Caki2 (cell line): ENCODE measurements around the gene ZNF487. TPM values are rescaled to one million over a fixed set of nuclear protein-coding genes. Genes with fewer than 3 reads are reported as not detected.
"Not testable (repeated sequence)": the region's sequence is repeated elsewhere in the genome, so short reads cannot be mapped to it uniquely, and the experiment has no call there.

Experiments used
- DNase-seq: peaks from one replicate; pipeline ENCODE4 v3.0.0-alpha.2; 2015; ENCODE audit warnings: low read depth
- in situ Hi-C: cut with HindIII; loops from 2 replicates; pipeline ENCODE4 v1.10.0; 2016; ENCODE audit warnings: low sequenced_read_pairs, low pct_unique_long_range_greater_than_20kb, mixed read lengths
- total RNA-seq: library from RNA; depleted of rRNA; stranded (reverse); fragments of >200 nt; shearing (Covaris generic); gene quantifications from 2 replicates; pipeline ENCODE4 v1.2.3, GENCODE V29; 2014; ENCODE audit warnings: low replicate concordance

Gene ZNF487
- total RNA-seq, 1 experiment from 2014 or later: 6.0 TPM

DNA sequence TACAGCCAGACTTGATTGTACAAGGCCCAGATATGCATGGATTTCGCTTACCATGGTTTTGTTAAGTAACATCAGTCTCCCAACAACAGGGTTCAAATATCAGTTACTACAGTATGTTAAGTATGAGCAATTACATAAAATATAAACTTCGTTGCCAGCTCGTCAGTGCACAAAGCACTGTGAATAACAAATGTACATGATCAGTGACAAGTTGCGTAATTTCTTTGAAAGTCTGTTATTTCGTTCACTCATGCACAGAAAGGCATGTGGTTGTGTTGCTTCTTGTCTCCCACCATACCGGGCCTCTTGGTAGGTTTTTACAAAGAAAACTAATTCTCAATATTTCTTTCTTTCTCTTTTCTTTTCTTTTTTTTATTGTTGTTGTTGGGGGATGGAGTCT is 12.5 kb upstream of the ZNF487 start:
- no peak for DNase-seq
- in situ Hi-C loops: no loop called here

DNA sequence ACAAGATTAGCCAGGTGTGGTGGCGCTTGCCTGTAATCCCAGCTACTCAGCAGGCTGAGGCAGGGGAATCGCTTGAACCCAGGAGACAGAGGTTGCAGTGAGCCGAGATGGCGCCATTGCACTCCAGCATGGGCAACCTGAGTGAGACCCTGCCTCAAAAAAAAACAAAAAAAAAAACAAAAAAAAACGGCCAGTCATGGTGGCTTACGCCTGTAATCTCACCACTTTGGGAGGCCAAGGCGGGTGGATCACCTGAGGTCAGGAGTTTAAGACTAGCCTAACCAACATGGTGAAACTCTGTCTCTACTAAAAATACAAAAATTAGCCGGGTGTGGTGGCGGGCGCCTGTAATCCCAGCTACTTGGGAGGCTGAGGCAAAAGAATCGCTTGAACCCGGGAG is 10.4 kb upstream of the ZNF487 start:
- in situ Hi-C loops, DNase-seq: not testable (repeated sequence)

DNA sequence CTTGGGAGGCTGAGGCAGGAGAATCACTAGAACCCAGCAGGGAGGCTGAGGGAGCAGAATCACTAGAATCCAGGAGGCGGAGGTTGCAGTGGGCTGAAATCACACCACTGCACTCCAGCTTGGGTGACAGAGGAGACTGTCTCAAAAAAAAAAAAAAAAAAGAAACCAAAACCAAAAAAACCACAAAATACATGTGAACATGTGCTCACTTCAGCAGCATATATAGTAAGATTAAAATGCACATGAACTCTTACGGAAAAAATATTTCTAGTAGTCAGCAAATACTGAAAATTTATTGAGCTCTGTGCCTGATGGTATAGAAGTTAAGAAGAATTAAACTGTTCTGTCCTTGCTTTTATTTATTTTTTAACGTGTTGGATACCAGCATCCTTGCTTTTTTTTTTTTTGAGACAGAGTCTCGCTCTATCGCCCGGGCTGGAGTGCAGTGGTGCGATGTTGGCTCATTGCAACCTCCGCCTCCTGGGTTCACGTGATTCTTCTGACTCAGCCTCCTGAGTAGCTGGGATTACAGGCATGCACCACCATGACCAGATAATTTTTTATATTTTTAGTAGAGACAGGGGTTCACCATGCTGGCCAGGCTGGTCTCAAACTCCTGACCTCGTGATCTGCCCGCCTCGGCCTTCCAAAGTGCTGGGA is 9.6 kb upstream of the ZNF487 start:
- in situ Hi-C loops: no loop called here
- DNase-seq: peak; percentile 43

DNA sequence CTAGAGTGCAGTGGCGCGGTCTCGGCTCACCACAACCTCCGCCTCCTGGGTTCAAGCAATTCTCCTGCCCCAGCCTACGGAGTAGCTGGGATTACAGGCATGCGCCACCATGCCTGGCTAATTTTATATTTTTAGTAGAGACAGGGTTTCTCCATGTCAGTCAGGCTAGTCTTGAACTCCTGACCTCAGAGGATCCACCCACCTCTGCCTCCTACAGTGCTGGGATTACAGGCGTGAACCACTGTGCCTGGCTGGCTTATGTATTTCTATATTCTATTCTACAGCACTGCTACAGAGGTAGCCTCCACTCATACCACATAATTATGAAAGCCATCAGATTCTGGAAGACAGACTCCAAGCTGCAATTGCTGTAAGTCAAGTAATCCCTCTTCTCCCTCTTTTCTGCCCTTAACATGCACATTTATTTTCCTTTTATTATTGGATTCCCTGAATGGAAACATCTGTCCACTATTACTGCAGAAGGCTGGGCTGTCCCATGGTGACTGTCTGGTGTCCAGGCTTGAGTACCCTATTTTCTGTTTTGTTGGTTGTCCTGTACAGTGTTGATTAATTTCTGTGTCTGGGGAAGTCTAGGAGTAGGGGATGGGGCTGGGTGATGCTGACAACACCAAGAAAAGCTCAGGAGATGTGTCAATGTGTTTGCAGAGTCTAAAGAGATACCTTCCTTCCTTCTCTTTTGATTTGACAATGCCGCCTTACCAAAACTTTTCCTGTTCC is 5.8 kb upstream of the ZNF487 start:
- DNase-seq: no peak
- in situ Hi-C loops: no loop called here

DNA sequence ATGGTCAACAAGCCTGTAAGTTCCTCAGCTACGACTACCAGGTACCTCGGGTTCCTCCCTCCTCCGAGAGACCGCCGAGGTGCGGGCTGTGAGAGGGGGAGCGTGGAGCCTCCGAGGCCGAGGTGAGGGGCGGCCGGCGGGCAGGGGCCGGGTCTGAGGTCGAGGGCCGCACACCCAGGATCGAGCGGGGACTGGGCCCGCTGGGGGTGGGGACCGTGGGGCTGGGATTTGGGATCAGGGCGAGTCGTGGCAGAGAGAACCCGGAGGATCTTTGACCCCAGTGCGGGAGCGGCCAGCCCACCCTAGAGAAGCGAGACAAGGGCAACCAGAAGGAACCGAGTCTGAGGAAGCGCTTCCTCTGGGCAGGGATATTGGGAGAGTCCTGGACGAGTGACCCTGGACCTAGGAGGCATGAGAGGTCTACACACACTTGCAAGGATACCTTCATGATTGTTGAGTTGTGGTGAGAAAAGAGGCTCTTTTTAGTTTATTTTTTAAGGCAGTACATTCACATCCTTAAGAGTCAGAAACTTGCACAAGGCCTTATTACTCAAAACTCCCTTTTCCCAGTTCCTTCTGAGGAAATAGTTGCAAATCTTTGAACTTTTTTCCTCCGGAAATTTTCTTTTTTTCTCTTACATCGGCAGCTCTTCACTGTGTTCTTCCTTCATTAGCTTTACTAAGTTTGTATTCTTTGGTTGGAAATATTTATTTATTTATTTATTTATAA is 395 bp downstream of the ZNF487 start:
- in situ Hi-C loops: no loop called here
- no peak for DNase-seq

DNA sequence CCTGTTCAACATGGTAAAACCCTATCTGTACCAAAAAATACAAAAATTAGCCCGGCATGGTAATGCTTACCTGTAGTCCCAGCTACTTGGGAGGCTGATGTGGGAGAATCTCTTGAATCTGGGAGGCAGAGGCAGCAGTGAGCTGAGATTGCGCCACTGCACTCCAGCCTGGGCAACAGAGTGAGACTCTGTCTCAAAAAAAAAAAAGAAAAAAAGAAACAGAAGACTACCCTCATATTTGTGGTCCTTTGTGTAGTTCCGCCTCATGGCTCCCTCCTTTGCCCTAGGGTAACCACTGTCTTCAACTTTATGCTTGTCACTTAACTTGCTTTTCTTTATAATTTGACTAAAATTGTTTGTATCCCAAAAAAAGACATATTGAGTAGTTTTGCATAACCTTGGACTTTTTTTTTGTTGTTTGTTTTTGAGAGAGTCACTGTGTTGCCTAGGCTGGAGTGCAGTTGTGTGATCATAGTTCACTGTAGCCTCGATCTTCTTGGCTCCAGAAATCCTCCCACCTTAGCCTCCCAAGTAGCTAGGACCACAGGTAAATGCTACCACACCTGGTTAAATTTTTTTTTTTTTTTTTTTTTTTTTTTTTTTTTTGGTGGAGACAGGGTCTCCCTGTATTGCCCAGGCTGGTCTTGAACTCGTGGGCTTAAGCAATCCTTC is 3.7 kb downstream of the ZNF487 start:
- no peak for DNase-seq
- in situ Hi-C loops: no loop called here

DNA sequence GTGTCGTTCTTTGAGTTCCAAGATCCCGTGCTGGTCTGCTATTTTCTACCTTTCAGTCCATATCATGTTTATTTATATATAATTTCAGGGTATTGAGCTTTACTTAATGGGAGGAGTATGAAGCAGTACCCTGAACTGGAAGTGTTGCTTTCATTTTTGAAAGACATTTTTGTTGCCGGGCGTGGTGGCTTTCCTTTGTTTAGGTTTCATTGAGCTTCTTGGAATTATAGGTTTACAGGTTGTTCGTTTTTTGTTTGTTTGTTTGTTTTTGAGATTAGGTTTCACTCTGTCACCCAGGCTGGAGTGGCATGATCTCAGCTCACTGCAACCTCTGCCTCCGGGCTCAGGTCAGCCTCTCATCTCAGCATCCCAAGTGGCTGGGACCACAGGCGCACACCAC is 7.4 kb downstream of the ZNF487 start:
- no peak for DNase-seq
- in situ Hi-C loops: no loop called here

DNA sequence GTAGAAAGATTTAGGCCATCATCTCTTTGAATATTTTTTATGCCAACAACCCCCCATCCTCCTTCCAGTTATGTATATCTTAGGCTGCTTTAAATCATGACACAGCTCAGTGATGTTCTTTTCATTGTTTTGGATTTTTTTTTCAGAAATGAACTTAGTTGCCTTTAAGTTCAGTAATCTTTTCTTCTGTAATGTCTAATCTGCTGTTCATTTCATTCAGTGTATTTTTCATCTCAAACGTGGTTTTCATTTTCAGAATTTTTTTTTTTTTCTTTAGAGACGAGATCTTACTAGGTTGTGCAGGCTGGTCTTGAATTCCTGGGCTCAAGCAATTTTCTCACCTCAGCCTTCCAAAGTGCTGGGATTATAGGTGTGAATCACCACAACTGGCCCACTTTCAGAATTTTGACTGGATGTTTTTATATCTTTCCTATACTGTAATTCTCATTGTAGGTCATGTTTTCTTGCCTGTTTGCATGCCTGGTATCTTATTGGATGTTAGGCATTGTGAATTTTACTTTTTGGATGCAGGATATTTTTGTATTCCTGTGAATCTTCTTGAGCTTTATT is 8.1 kb downstream of the ZNF487 start:
- in situ Hi-C loops: no loop called here
- no peak for DNase-seq

DNA sequence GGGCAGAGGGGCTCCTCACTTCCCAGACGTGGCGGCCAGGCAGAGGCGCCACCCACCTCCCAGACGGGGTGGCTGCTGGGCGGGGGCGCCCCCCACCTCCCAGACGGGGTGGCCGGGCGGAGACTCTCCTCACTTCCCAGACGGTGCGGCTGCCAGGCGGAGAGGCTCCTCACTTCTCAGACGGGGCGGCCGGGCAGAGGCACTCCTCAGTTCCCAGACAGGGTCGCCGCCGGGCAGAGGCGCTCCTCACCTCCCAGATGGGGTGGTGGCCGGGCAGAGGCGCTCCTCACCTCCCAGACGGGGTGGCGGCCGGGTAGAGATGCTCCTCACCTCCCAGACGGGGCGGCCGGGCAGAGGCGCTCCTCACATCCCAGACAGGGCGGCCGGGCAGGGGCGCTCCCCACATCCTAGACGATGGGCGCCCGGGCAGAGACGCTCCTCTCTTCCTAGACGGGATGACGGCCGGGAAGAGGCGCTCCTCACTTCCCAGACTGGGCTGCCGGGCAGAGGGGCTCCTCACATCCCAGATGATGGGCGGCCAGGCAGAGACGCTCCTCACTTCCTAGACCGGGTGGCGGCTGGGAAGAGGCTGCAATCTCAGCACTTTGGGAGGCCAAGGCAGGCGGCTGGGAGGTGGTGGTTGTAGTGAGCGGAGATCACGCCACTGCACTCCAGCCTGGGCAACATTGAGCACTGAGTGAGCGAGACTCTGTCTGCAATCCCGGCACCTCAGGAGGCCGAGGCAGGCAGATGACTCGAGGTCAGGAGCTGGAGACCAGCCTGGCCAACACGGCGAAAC is 9.5 kb downstream of the ZNF487 start:
- in situ Hi-C loops, DNase-seq: not testable (repeated sequence)

DNA sequence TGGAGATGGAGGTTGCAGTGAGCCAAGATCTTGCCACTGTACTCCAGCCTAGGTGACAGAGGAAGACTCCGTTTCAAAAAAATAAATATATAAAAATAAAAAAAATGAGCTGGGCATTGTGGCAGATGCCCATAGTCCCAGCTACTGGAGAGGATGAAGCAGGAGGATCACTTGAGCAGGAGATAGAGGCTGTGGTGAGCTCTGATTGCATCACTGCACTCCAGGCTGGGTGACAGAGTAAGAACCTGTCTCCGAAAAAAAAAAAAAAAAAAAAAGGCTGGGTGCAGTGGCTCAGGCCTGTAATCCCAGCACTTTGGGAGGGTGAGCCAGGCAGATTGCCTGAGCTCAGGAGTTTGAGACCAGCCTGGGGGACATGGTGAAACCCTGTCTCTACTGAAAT is 11.8 kb downstream of the ZNF487 start:
- DNase-seq: no peak
- in situ Hi-C loops: no loop called here

DNA sequence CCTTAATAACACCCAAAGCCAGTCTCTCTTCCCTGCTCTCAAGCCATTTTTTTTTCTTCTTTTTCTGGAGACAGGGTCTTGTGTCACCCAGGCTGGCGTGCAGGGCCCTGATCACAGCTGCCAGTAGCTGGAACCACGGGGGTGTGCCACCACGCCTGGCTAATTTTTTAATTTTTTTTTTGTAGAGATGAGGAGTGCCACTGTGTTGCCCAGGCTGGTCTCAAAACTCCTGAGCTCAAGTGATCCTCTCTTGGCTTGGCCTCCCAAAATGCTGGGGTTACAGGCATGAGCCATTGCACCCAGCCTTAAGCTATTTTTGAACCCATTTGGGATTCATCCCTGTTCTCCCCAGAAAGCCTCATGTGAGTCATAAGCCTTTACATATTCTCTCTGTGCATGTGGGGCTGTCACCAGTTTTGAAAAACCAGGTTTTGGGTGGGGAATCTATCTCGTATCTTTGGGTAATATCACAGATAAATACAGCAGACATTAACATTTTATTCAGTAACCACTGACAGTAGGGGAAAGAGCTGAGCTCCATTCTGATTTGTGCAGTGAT is 15.5 kb downstream of the ZNF487 start:
- no peak for DNase-seq
- in situ Hi-C loops: no loop called here

DNA sequence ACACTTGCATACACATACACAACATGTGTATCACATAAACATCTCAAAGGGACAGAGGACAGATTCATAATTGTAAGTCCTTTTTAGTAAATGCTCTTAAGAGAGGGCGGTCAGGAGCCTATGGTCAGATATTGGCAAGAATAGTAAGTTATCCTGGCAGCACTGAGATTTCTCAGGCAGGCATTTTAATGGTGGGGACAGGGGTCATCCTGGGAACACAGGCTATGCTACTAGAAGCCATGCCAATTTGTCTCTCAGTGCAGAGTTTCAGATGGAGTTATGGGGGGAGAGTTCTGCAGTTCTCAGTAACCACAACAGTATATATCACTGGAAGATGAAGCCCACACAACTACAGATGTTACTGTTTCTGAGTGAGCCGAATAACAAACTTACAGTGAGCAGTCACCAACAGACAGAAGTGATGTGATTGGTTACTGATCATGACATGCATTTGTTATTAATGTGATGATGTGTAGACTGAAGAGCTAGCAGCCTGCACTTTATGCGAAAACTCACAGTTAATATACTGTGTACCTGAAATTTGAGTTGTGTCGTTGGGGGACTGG is 16.4 kb downstream of the ZNF487 start:
- in situ Hi-C loops: no loop called here
- DNase-seq: no peak

DNA sequence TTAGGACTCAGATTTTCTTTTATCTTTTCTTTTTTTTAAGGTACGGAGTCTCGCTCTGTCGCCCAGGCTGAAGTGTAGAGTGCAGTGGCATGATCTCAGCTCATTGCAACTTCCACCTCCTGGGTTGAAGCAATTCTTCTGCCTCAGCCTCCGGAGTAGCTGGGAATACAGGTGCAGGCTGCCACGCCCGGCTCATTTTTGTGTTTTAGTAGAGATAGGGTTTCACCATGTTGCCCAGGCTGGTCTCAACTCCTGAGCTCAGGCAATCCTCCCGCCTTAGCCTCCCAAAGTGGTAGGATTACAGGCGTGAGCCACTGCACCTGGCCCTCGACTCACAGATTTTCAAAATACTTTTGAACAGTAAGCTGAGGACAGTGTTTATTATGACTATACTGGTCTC is 17.1 kb downstream of the ZNF487 start:
- DNase-seq, in situ Hi-C loops: not testable (repeated sequence)

DNA sequence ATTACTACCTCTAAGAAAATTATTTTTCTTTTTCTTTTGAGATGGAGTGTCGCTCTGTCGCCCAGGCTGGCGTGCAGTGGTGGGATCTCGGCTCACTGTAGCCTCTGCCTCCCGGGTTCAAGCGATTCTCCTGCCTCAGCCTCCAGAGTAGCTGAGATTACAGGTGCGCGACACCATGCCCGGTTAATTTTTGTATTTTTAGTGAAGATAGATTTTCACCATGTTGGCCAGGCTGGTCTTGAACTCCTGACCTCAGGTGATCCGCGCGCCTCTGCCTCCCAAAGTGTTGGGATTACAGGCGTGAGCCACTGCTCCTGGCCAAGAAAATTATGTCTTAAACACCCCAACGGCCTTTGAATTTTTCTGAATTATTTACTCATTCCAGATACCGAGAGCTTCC is 19.6 kb downstream of the ZNF487 start:
- in situ Hi-C loops, DNase-seq: not testable (repeated sequence)

DNA sequence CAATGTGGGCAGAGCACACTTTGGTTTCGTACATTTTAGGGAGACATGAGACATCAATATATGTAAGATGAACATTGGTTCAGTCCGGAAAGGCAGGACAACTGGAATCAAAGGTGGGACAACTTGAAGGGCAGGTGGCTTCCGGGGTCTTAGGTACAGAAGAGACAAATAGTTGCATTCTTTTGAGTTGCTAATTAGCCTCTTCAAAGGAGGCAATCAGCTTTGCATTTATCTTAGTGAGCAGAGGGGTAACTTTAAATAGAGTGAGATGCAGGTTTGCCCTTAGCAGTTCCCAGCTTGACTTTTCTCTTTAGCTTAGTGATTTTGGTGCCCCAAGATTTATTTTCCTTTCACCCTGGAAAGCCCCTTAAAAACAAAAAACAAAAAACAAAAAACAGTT is 21.3 kb downstream of the ZNF487 start:
- no peak for DNase-seq
- in situ Hi-C loops: no loop called here

DNA sequence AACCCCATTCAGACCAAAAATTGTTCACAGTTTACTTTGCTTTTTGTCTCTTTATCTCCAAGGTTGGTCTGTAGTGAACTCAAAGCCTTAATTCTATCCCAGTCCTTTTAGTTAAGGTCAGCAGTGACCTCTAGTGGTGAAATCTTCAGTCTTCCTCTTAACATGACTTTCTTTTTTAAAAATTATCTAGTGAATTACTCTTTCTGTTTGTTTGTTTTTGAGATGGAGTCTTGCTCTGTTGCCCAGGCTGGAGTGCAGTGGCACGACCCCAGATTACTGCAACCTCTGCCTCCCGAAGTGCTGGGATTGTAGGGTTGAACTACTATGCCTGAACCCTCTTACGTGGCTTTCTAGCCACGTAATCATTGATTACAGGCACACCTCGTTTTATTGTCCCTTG is 25.0 kb downstream of the ZNF487 start:
- DNase-seq: peak; percentile 73
- in situ Hi-C loops: no loop called here

DNA sequence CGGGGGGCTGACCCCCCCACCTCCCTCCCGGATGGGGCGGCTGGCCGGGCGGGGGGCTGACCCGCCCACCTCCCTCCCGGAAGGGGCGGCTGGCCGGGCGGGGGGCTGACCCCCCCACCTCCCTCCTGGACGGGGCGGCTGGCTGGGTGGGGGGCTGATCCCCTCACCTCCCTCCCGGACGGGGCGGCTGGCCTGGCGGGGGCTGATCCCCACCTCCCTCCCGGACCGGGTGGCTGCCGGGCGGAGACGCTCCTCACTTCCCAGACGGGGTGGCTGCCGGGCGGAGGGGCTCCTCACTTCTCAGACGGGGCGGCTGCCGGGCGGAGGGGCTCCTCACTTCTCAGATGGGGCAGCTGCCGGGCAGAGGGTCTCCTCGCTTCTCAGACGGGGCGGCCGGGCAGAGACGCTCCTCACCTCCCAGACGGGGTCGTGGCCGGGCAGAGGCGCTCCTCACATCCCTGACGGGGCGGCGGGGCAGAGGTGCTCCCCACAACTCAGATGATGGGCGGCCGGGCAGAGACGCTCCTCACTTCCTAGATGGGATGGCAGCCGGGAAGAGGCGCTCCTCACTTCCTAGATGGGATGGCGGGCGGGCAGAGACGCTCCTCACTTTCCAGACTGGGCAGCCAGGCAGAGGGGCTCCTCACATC is 28.3 kb downstream of the ZNF487 start:
- in situ Hi-C loops, DNase-seq: not testable (repeated sequence)
